Measurements from ENCODE around the gene TMEM134. TPM values are rescaled to one million over a fixed set of nuclear protein-coding genes. Genes with fewer than 3 reads are reported as not detected.

TMEM134 gene
- polyA plus RNA-seq, 3 donors, result 40.3 to 67.0 (median 54.6) TPM

GRCh38 chr11:67419325-67420049 lies 49.6 kb downstream of the TMEM134 start:
- no peak for DNase-seq (ENCODE audit: extremely low read depth in 1 of 11, low read depth in 9 of 11, low spot score in 4 of 11)

DNA sequence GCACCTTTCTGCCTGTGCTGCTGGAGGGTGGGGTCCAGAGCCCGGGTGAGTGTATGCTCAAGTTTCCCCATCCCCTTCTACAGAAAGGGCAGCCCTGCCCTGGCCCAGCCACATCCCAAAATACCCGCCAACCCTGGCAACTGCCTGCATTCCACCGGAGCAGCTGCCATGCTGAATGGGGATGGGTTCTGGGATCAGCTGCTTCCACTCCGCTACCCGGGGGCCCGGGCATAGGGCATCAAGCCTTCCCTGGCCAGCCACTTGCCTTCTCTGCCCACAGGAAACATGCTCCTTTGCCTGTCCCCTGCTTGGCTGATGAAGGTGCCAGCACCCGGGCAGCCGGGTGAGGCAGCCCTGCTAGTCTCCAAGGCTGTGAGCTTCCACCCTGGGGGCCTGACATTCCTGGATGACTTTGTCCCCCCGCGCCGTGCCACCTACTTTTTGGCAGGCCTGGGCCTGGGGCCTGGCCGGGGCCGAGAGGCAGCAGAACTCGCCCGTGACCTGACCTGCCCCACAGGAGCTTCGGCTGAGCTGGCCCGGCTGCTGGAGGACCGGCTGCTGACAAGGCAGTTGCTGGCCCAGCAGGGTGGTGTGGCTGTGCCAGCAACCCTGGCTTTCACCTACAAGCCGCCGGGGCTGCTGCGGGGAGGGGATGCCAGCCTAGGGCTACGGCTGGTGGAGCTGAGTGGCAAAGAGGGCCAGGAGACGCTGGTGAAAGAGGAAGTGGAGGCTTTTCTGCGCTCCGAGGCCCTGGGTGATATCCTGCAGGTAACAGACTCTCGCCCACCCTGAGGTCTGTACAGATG lies 50.4 kb downstream of the TMEM134 start:
- no peak for DNase-seq (ENCODE audit: extremely low read depth in 1 of 11, low read depth in 9 of 11, low spot score in 4 of 11)

GRCh38 chr11:67417425-67417824 lies 51.6 kb downstream of the TMEM134 start:
- DNase-seq (ENCODE audit: extremely low read depth in 1 of 11, low read depth in 9 of 11, low spot score in 4 of 11), result no peak

DNA sequence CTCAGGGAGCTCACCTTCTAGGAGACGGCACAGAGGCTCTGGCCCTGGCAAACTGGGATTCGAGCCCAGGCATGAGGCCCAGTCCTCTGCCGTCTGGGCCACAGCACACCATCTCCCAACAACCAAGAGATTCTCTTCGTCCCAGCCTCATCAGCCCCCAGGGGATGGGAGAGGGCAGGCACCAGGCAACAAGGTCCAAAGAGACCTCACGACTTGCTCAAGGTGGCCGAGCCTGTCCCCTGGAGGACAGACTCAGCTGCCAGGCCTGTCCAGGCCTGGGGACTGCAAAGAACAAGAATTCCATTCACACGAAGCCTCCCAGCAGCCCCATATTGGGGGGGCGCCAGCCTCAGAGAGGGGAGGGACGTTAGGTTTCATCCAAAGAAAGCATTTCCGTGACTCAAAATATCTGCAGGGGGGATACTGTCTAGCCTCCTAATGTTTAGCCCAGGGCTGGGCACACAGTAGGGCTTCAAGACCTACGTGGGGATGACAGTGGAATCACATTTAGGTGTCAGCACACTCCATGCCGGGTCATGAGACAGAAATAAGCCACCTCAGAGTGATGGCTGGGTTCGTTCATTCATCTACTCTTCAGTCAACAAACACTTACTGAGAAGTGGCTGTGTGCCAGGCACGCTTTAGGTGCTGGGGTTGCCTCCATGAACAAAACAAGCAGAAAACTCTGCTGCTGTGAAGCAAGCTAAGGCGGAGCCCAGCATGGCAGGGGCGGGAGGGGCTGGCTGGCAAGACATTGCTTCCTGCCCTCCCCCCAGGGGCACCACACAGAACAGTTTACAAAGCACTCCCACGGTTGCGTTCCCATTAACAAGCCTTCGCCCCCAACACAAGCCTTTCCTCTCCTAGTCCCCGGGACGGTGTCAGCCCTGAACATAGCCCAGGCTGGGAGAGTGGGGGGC lies 52.4 kb downstream of the TMEM134 start:
- DNase-seq (ENCODE audit: extremely low read depth in 1 of 11, low read depth in 9 of 11, low spot score in 4 of 11), result no peak

GRCh38 chr11:67415501-67416304 lies 53.3 kb downstream of the TMEM134 start, which contains the start of gene CARNS1:
Gene CARNS1, plus strand, starts transcription at chr11:67415678. Its CDS starts 522 bp downstream, at chr11:67416200.
- DNase-seq (ENCODE audit: extremely low read depth in 1 of 11, low read depth in 9 of 11, low spot score in 4 of 11), result no peak

GRCh38 chr11:67413266-67413849 lies 55.7 kb downstream of the TMEM134 start:
- DNase-seq (ENCODE audit: extremely low read depth in 1 of 11, low read depth in 9 of 11, low spot score in 4 of 11), result no peak

GRCh38 chr11:67412495-67413179 lies 56.4 kb downstream of the TMEM134 start:
- no peak for DNase-seq (ENCODE audit: extremely low read depth in 1 of 11, low read depth in 9 of 11, low spot score in 4 of 11)

- DNase-seq (ENCODE audit: extremely low read depth in 1 of 11, low read depth in 9 of 11, low spot score in 4 of 11), result no peak
Observed at GRCh38 chr11:67411785-67412152, 57.3 kb downstream of the TMEM134 start.

Other genes starting within 250 kb of the TMEM134 start
- 10 to 100 TPM; 52.3 to 67.2 (median 56.8) TPM for gene GRK2, start 202.8 kb downstream of the TMEM134 start, polyA plus RNA-seq (ENCODE audit: insufficient read length in 3 of 3)
- gene ANKRD13D, start 179.9 kb downstream of the TMEM134 start, polyA plus RNA-seq (ENCODE audit: insufficient read length in 3 of 3), result 10 to 100 TPM; 21.5 to 48.5 (median 30.5) TPM
- gene SSH3, start 165.7 kb downstream of the TMEM134 start, polyA plus RNA-seq (ENCODE audit: insufficient read length in 3 of 3), result 10 to 100 TPM; 19.1 to 32.6 (median 23.1) TPM
- 10 to 100 TPM; 16.3 to 38.7 (median 26.0) TPM for gene POLD4, start 115.7 kb downstream of the TMEM134 start, polyA plus RNA-seq (ENCODE audit: insufficient read length in 3 of 3)
- gene CLCF1, start 95.7 kb downstream of the TMEM134 start, polyA plus RNA-seq (ENCODE audit: insufficient read length in 3 of 3), result 1 to 10 TPM; 4.3 to 8.0 (median 5.9) TPM
- gene RAD9A, start 77.3 kb downstream of the TMEM134 start, polyA plus RNA-seq (ENCODE audit: insufficient read length in 3 of 3), result 10 to 100 TPM; 21.8 to 33.9 (median 31.2) TPM
- gene PPP1CA, start 67.4 kb downstream of the TMEM134 start, polyA plus RNA-seq (ENCODE audit: insufficient read length in 3 of 3), result 100 to 1,000 TPM; 149 to 172 (median 156) TPM
- gene TBC1D10C, start 65.2 kb downstream of the TMEM134 start, polyA plus RNA-seq (ENCODE audit: insufficient read length in 3 of 3), result 10 to 100 TPM in 1 of 3 donors, 1 to 10 TPM in 2; 4.5 to 10.5 (median 6.7) TPM
- gene CARNS1, start 53.6 kb downstream of the TMEM134 start, polyA plus RNA-seq (ENCODE audit: insufficient read length in 3 of 3), result 1 to 10 TPM; 2.0 to 5.2 (median 2.7) TPM
- 10 to 100 TPM; 40.3 to 47.0 (median 41.2) TPM for gene RPS6KB2, start 40.8 kb downstream of the TMEM134 start, polyA plus RNA-seq (ENCODE audit: insufficient read length in 3 of 3)
- gene PTPRCAP, start 31.6 kb downstream of the TMEM134 start, polyA plus RNA-seq (ENCODE audit: insufficient read length in 3 of 3), result 1 to 10 TPM; 1.3 to 3.5 (median 2.4) TPM
- 10 to 100 TPM; 53.5 to 82.1 (median 75.7) TPM for gene CORO1B, start 25.8 kb downstream of the TMEM134 start, polyA plus RNA-seq (ENCODE audit: insufficient read length in 3 of 3)
- not detected for gene GPR152, start 16.5 kb downstream of the TMEM134 start, polyA plus RNA-seq (ENCODE audit: insufficient read length in 3 of 3)
- gene CABP4, start 13.9 kb downstream of the TMEM134 start, polyA plus RNA-seq (ENCODE audit: insufficient read length in 3 of 3), result 1 to 10 TPM in 1 of 3 donors, under 1 TPM in 2; 0.26 to 1.2 (median 0.55) TPM
- 10 to 100 TPM; 55.9 to 77.0 (median 63.1) TPM for gene AIP, start 13.8 kb upstream of the TMEM134 start, polyA plus RNA-seq (ENCODE audit: insufficient read length in 3 of 3)
- gene PITPNM1, start 36.1 kb upstream of the TMEM134 start, polyA plus RNA-seq (ENCODE audit: insufficient read length in 3 of 3), result 10 to 100 TPM; 28.5 to 49.4 (median 35.4) TPM
- gene CDK2AP2, start 38.9 kb upstream of the TMEM134 start, polyA plus RNA-seq (ENCODE audit: insufficient read length in 3 of 3), result 10 to 100 TPM; 37.7 to 69.5 (median 52.5) TPM
- gene CABP2, start 54.2 kb upstream of the TMEM134 start, polyA plus RNA-seq (ENCODE audit: insufficient read length in 3 of 3), result under 1 TPM in 1 of 3 donors, not detected in 2; 0.29 TPM
- 100 to 1,000 TPM; 697 to 788 (median 758) TPM for gene GSTP1, start 114.6 kb upstream of the TMEM134 start, polyA plus RNA-seq (ENCODE audit: insufficient read length in 3 of 3)
- 100 to 1,000 TPM; 165 to 248 (median 201) TPM for gene NDUFV1, start 137.7 kb upstream of the TMEM134 start, polyA plus RNA-seq (ENCODE audit: insufficient read length in 3 of 3)
- gene NUDT8, start 160.7 kb upstream of the TMEM134 start, polyA plus RNA-seq (ENCODE audit: insufficient read length in 3 of 3), result 1 to 10 TPM; 2.5 to 7.1 (median 7.0) TPM
- gene TBX10, start 170.5 kb upstream of the TMEM134 start, polyA plus RNA-seq (ENCODE audit: insufficient read length in 3 of 3), result under 1 TPM in 2 of 3 donors, not detected in 1; 0.06 to 0.09 TPM
- 10 to 100 TPM; 19.3 to 35.5 (median 26.3) TPM for gene ACY3, start 181.5 kb upstream of the TMEM134 start, polyA plus RNA-seq (ENCODE audit: insufficient read length in 3 of 3)
- 1 to 10 TPM; 1.6 to 3.0 (median 2.1) TPM for gene ALDH3B2, start 205.4 kb upstream of the TMEM134 start, polyA plus RNA-seq (ENCODE audit: insufficient read length in 3 of 3)

Data from renal cortex interstitium (tissue), 11 donors.